ENCODE results near the gene KRT13.

KRT13 gene

DNA sequence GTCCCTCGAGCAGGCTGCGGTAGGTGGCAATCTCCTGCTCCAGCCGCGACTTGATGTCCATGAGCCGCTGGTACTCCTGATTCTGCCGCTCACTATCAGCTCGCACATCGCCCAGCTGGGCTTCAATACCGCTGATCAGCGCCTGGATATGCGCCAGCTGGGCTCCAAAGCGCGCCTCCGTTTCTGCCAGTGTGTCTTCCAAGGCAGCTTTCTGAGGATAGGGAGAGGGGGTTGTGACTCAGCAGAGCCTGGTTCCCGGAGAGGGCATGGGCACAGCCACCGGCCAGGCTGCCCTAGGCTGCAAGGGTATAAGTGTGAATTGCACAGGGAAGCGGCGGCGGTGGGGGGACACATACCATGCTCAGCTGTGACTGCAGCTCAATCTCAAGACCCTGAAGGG lies 18.4 kb upstream of the KRT13 start:
- TF ChIP-seq, protein P1, sequence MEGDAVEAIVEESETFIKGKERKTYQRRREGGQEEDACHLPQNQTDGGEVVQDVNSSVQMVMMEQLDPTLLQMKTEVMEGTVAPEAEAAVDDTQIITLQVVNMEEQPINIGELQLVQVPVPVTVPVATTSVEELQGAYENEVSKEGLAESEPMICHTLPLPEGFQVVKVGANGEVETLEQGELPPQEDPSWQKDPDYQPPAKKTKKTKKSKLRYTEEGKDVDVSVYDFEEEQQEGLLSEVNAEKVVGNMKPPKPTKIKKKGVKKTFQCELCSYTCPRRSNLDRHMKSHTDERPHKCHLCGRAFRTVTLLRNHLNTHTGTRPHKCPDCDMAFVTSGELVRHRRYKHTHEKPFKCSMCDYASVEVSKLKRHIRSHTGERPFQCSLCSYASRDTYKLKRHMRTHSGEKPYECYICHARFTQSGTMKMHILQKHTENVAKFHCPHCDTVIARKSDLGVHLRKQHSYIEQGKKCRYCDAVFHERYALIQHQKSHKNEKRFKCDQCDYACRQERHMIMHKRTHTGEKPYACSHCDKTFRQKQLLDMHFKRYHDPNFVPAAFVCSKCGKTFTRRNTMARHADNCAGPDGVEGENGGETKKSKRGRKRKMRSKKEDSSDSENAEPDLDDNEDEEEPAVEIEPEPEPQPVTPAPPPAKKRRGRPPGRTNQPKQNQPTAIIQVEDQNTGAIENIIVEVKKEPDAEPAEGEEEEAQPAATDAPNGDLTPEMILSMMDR (IDR thresholded peaks at IDR 0.05): no peak
- no peak for TF ChIP-seq ZFX (IDR thresholded peaks at IDR 0.05; ENCODE audit: borderline replicate concordance)
- peak overlapping the region; percentile 87 for H3K27ac ChIP-seq

DNA sequence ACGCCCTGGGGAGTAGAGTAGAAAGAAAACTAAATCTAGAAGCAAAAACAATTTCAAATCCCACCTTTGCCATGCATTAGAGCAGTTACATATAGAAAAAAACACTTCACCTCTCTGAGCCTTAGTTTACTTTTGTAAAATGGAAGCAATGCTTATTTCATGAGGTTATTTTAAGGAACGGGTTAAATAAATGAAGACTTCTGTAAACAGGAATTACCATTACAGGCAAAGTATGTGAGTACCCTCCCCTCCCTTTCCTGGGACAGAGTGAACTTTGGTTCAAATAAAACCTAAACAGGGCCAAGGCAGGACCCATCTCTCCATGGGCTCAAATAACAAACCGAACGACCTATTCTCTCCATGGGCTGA lies 17.8 kb upstream of the KRT13 start:
- TF ChIP-seq, protein P1 (IDR thresholded peaks at IDR 0.05): no peak
- TF ChIP-seq ZFX (IDR thresholded peaks at IDR 0.05; ENCODE audit: borderline replicate concordance): no peak
- peak overlapping the region; percentile 87 for H3K27ac ChIP-seq

DNA sequence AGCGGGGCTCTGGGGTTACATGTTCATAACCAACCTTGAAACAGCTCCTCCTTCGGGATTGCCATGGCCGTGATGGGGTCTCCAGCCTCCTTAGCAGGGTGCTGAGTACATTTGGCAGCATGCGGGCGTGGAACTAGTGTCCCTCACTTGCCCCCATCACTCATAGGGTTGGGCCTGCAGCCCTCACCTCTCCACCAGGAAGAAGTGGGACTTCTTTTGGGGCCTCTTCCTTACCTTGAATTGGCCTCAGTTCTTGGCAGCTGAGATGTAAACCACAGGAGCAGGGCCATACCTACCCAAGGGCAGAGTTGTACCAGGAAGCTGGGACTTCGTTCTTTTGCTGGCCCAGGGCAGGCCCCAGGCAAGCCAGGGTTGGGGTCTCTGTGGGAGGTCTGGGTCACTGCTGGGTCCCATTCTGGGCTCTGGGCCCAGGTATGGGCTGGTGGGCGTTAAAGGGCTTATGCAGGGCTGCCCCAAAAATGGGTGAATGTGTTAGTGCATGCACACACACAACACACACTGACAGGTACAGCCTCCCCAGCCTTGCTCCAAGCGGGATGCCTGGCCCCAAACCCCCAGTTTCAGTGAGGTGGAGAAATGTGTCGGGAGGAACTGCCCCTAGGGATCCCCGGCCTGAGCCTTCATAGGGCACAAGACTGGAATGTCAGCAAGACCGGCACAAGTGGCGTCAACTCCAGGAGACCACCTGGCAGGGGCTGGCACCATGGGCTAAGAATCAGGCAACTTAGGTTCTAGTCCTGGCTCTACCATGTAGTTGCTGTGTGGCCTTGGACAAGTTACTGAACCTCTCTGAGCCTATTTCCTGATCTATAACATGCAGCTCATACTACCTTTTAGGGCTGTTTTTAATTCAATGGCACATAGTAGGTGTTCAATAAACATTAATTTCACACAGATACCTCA lies 17.2 kb upstream of the KRT13 start:
- peak overlapping the region; percentile 87 for H3K27ac ChIP-seq
- TF ChIP-seq, protein P1 (IDR thresholded peaks at IDR 0.05): no peak
- no peak for TF ChIP-seq ZFX (IDR thresholded peaks at IDR 0.05; ENCODE audit: borderline replicate concordance)

- TF ChIP-seq, protein P1 (IDR thresholded peaks at IDR 0.05): no peak
- no peak for TF ChIP-seq ZFX (IDR thresholded peaks at IDR 0.05; ENCODE audit: borderline replicate concordance)
- H3K27ac ChIP-seq: peak overlapping the region; percentile 87
Measured at GRCh38 chr17:41521574-41522261, 16.3 kb upstream of the KRT13 start.

DNA sequence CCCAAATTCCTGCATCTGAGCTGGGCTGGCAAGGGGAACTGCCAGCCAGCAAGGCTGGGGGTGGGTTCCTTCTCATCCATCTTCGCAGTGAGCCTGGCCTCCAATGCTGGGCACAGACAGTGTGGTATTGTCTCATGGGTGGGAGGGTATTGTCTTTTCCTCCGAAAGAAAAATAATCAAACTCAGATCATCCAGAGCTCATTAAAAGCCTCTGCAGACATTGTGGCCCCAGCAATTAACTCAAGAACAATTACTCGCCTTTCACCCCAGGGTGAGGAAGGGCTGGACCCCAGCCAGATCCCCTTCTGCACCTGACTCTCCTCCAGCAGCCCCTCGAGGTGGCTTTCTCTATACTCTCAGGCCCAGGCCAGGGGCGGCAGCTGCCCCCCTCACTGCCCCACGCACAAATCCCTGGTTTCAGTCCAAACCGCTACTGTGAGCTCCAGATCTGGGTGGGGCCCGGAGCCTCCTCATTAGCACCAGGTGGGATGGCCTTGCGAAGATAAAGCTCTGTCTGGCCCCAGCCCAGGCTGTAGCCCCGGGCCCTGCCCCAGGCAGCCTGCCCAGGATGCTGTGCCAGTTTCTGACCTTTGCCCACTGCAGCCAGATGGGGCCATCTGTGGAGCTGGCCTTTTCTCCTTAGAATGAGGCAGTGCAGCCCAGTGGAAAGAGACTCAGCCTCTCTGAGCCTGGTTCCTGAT lies 15.6 kb upstream of the KRT13 start:
- peak overlapping the region; percentile 87 for H3K27ac ChIP-seq
- TF ChIP-seq ZFX (IDR thresholded peaks at IDR 0.05; ENCODE audit: borderline replicate concordance): no peak
- TF ChIP-seq, protein P1 (IDR thresholded peaks at IDR 0.05): no peak

DNA sequence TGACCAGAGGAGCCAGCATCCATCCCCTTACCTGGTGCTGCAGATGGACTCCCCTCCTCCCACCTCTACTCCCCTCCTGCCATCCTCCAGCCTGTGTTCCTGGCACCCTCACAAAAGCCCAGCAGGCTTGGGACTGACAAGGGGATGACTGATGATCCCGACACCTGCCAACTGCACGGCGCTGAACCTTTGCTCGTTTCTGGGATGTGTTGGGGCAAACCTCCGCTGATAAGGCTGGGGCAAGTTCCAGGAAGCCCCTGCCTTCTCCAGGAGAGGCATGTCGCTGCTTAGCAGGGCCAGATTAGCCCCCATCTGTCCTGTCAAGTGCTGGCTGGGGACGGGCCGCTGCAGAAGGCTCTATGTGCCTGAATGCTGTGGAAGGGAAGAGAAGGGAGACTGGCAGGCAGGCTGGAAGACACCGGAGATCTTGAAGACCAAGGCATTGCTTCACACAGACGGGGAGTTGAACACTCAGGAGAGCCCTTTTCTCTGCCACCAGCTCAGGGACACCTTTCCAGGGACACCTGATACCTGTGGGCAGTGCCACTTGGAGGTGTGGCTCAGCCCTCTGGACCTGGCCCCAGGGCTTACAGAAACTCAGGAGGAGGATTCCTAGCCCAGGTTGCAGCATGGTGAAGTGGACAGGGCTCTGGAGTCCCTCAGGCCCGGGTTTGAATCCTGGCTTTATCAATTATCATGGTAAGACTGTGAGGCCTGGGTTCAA lies 14.3 kb upstream of the KRT13 start:
- peak overlapping the region; percentile 87 for H3K27ac ChIP-seq
- no peak for TF ChIP-seq ZFX (IDR thresholded peaks at IDR 0.05; ENCODE audit: borderline replicate concordance)
- TF ChIP-seq, protein P1 (IDR thresholded peaks at IDR 0.05): no peak
